H1 (cell line): Measurements from ENCODE around the gene DAGLA. TPM values are rescaled to one million over a fixed set of nuclear protein-coding genes. Genes with fewer than 3 reads are reported as not detected.

Experiments used
- CTCF ChIA-PET: fragments of 300-600 bp; sonication (Branson Sonifier 250); formaldehyde crosslinking; loops from one replicate; lab custom pipeline; 2021; ENCODE audit not compliant: partially characterized antibody; lab: Charles Lee
- POLR2A ChIA-PET: fragments of 300-600 bp; sonication (Branson Sonifier 250); formaldehyde crosslinking; loops from one replicate; lab custom pipeline; 2021; ENCODE audit warnings: inconsistent platforms; ENCODE audit not compliant: partially characterized antibody; lab: Charles Lee
- DNase-seq, 2 experiments: peaks; one replicate each; pipeline versions ENCODE4 v3.0.0 to v3.0.0-alpha.2; 2010 to 2022; ENCODE audit warnings: low spot score in 2 of 2, low read depth in 1 of 2, mixed read lengths in 1 of 2
- FAIRE-seq: peaks from 2 replicates; lab custom pipeline; 2011; peaks lifted over from hg19 to GRCh38; lab: Jason Lieb, UNC
- H2AFZ ChIP-seq: 2 replicates; pipeline ENCODE4 v1.8.1; 2012; ENCODE audit warnings: low read length, inconsistent platforms
- H2AK5ac ChIP-seq: 2 replicates; pipeline ENCODE4 v1.6.1; 2013; ENCODE audit warnings: low read depth, low read length
- H2BK120ac ChIP-seq: replicated peaks from 2 replicates; pipeline ENCODE3; 2013; ENCODE audit warnings: low read depth, low read length, inconsistent platforms
- H2BK12ac ChIP-seq: 2 replicates; pipeline ENCODE4 v1.6.1; 2013; ENCODE audit warnings: low read depth, low read length
- H2BK15ac ChIP-seq: 2 replicates; pipeline ENCODE4 v1.6.1; 2013; ENCODE audit warnings: low read length
- H2BK20ac ChIP-seq: 2 replicates; pipeline ENCODE4 v1.6.1; 2013; ENCODE audit warnings: low read length
- H2BK5ac ChIP-seq: 2 replicates; pipeline ENCODE4 v1.6.1; 2013; ENCODE audit warnings: low read depth, low read length
- H3K14ac ChIP-seq: 2 replicates; pipeline ENCODE4 v1.6.1; 2013; ENCODE audit warnings: inconsistent platforms; ENCODE audit not compliant: insufficient read length
- H3K18ac ChIP-seq: 2 replicates; pipeline ENCODE4 v1.6.1; 2013; ENCODE audit warnings: low read length; ENCODE audit errors: extremely low read depth
- H3K23ac ChIP-seq: 2 replicates; pipeline ENCODE4 v1.6.1; 2013; ENCODE audit warnings: inconsistent platforms; ENCODE audit not compliant: insufficient read length
- H3K23me2 ChIP-seq: 2 replicates; pipeline ENCODE4 v1.6.1; 2013; ENCODE audit warnings: low read depth, low read length
- H3K27ac ChIP-seq: 2 replicates; pipeline ENCODE4 v1.6.1; 2011; ENCODE audit warnings: low read depth, low read length, inconsistent platforms
- H3K27me3 ChIP-seq, 4 experiments: replicated peaks in 1 of 4; 1 replicate in 1 of 4; 2 replicates in 3 of 4; pipeline versions ENCODE4 v1.6.1 to v1.8.1; 2011 to 2013; ENCODE audit warnings: low read length in 3 of 4, mild to moderate bottlenecking in 3 of 4, inconsistent platforms in 2 of 4, mixed read lengths in 2 of 4, moderate library complexity in 1 of 4; ENCODE audit not compliant: control insufficient read depth in 3 of 4, insufficient read depth in 3 of 4; ENCODE audit errors: extremely low read depth in 1 of 4
- H3K36me3 ChIP-seq, 4 experiments: 2 replicates each; pipeline versions ENCODE4 v1.6.1 to v1.8.1; 2011 to 2013; ENCODE audit warnings: mild to moderate bottlenecking in 4 of 4, low read length in 3 of 4, moderate library complexity in 2 of 4, control low read depth in 1 of 4, inconsistent platforms in 1 of 4; ENCODE audit not compliant: insufficient read depth in 4 of 4, control insufficient read depth in 2 of 4
- H3K4ac ChIP-seq: replicated peaks from 2 replicates; pipeline ENCODE3; 2013; ENCODE audit warnings: low read length, low read depth, mixed read lengths, inconsistent platforms; ENCODE audit not compliant: insufficient read length
- H3K4me1 ChIP-seq, 4 experiments: replicated peaks in 1 of 4; 1 replicate in 1 of 4; 2 replicates in 3 of 4; pipeline versions ENCODE4 v1.6.1 to v1.8.1; 2011 to 2013; ENCODE audit warnings: low read length in 3 of 4, inconsistent platforms in 2 of 4, mixed read lengths in 1 of 4; ENCODE audit not compliant: insufficient read depth in 4 of 4, control insufficient read depth in 3 of 4
- H3K4me2 ChIP-seq, 2 experiments: 2 replicates each; pipeline versions ENCODE4 v1.6.1 to v1.8.1; 2011 to 2013; ENCODE audit warnings: low read depth in 2 of 2, low read length in 2 of 2, control low read depth in 1 of 2, inconsistent platforms in 1 of 2, mild to moderate bottlenecking in 1 of 2; ENCODE audit not compliant: insufficient read depth in 1 of 2
- H3K4me3 ChIP-seq, 4 experiments: fragments of 200-600, 300-600 bp in 1 of 4; sonication (generic), shearing (Covaris generic), sonication (Bioruptor Twin) in 1 of 4; 2 replicates each; pipeline versions ENCODE4 v1.5.1 to v1.8.1; 2011 to 2016; ENCODE audit warnings: low read length in 4 of 4, low read depth in 3 of 4, control low read depth in 2 of 4, inconsistent platforms in 2 of 4, mild to moderate bottlenecking in 2 of 4, mixed read lengths in 1 of 4, moderate library complexity in 1 of 4; ENCODE audit not compliant: insufficient read depth in 2 of 4; ENCODE audit errors: extremely low read depth in 1 of 4
- H3K56ac ChIP-seq: replicated peaks from 2 replicates; pipeline ENCODE3; 2013; ENCODE audit warnings: low read depth, mild to moderate bottlenecking, mixed read lengths, low read length, inconsistent platforms; ENCODE audit not compliant: insufficient read length
- H3K79me1 ChIP-seq: 2 replicates; pipeline ENCODE4 v1.6.1; 2013; ENCODE audit warnings: low read depth, low read length, control low read depth
- H3K79me2 ChIP-seq, 2 experiments: 2 replicates each; pipeline versions ENCODE4 v1.6.1 to v1.8.1; 2012 to 2013; ENCODE audit warnings: low read length in 2 of 2, mild to moderate bottlenecking in 2 of 2, inconsistent platforms in 1 of 2; ENCODE audit not compliant: insufficient read depth in 2 of 2, control insufficient read depth in 1 of 2
- H3K9ac ChIP-seq, 4 experiments: replicated peaks in 1 of 4; 1 replicate in 1 of 4; 2 replicates in 3 of 4; pipeline versions ENCODE4 v1.6.1 to v1.8.1; 2011 to 2013; ENCODE audit warnings: low read depth in 3 of 4, low read length in 3 of 4, control low read depth in 2 of 4, mild to moderate bottlenecking in 2 of 4, moderate library complexity in 2 of 4, inconsistent platforms in 1 of 4; ENCODE audit errors: extremely low read depth in 1 of 4
- H3K9me3 ChIP-seq, 2 experiments: 2 replicates each; pipeline versions ENCODE4 v1.6.1 to v1.8.1; 2012 to 2013; ENCODE audit warnings: mild to moderate bottlenecking in 2 of 2, moderate library complexity in 2 of 2, control low read depth in 1 of 2, inconsistent platforms in 1 of 2, low read depth in 1 of 2, low read length in 1 of 2, mixed read lengths in 1 of 2; ENCODE audit not compliant: insufficient read depth in 2 of 2
- H4K20me1 ChIP-seq, 2 experiments: replicated peaks in 1 of 2; 2 replicates each; pipeline versions ENCODE3 to v1.8.1; 2011 to 2013; ENCODE audit warnings: inconsistent platforms in 2 of 2, low read length in 2 of 2, mild to moderate bottlenecking in 1 of 2; ENCODE audit not compliant: insufficient read depth in 2 of 2, control insufficient read depth in 1 of 2
- H4K5ac ChIP-seq: 2 replicates; pipeline ENCODE4 v1.6.1; 2013; ENCODE audit warnings: low read length, low read depth, mixed read lengths, inconsistent platforms; ENCODE audit not compliant: insufficient read length
- H4K8ac ChIP-seq: 2 replicates; pipeline ENCODE4 v1.8.0; 2013; ENCODE audit warnings: mild to moderate bottlenecking, moderate library complexity, low read length, inconsistent platforms; ENCODE audit not compliant: insufficient read depth; ENCODE audit errors: extremely low read depth
- H4K91ac ChIP-seq: replicated peaks from 2 replicates; pipeline ENCODE3; 2013; ENCODE audit warnings: low read length, mixed read lengths, inconsistent platforms; ENCODE audit not compliant: insufficient read length
- BACH1 ChIP-seq: IDR thresholded peaks from 2 replicates; pipeline ENCODE4 v1.6.1; 2012; ENCODE audit warnings: low read length, improper control_type of control experiment
- BCL11A ChIP-seq, 2 experiments: IDR thresholded peaks; one replicate each; pipeline ENCODE4 v1.6.1; 2011; ENCODE audit warnings: low read depth in 2 of 2, low read length in 2 of 2, mild to moderate bottlenecking in 2 of 2
- CEBPB ChIP-seq: IDR thresholded peaks from 2 replicates; pipeline ENCODE4 v1.6.1; 2012; ENCODE audit warnings: low read depth, low read length
- EGR1 ChIP-seq: IDR thresholded peaks from 2 replicates; pipeline ENCODE4 v1.6.1; 2011; ENCODE audit warnings: low read depth, low read length, borderline replicate concordance
- GABPA ChIP-seq: IDR thresholded peaks from 2 replicates; pipeline ENCODE4 v1.6.1; 2011; ENCODE audit warnings: mild to moderate bottlenecking, low read length, moderate library complexity, borderline replicate concordance; ENCODE audit not compliant: insufficient read depth
- RAD21 ChIP-seq, 2 experiments: IDR thresholded peaks in 1 of 2; conservative IDR thresholded peaks in 1 of 2; 2 replicates each; pipeline ENCODE4 v1.6.1; 2011; ENCODE audit warnings: low read depth in 2 of 2, low read length in 2 of 2, improper control_type of control experiment in 1 of 2, inconsistent platforms in 1 of 2, mild to moderate bottlenecking in 1 of 2, moderate library complexity in 1 of 2
- TAF7 ChIP-seq: optimal IDR thresholded peaks from 2 replicates; pipeline ENCODE3; 2011; ENCODE audit warnings: low read depth, mild to moderate bottlenecking, inconsistent platforms, low read length, moderate library complexity, borderline replicate concordance
- WGBS, 2 experiments: shearing (Covaris generic) in 1 of 2; methylation state at CpG; one replicate each; pipeline versions ENCODE4 v1.1.6 to v1.1.7; 2013 to 2015; ENCODE audit warnings: low lambda C conversion rate in 2 of 2, mixed read lengths in 2 of 2, inconsistent platforms in 1 of 2, low coverage in 1 of 2, missing lambda C conversion rate in 1 of 2; ENCODE audit not compliant: insufficient replicate concordance in 2 of 2, insufficient coverage in 1 of 2, insufficient read length in 1 of 2; ENCODE audit errors: extremely low coverage in 1 of 2, missing lambda C conversion rate in 1 of 2; 5-methylcytosine and 5-hydroxymethylcytosine counted together
- polyA plus RNA-seq, 7 experiments: library from polyadenylated mRNA; depleted of rRNA in 3 of 7; stranded (reverse) in 5 of 7; unstranded in 2 of 7; fragments of >200 nt in 5 of 7; fragments of 200-250 nt in 2 of 7; gene quantifications; 1 replicate in 5 of 7; 2 replicates in 1 of 7; 4 replicates in 1 of 7; pipeline versions ENCODE4 v1.2.1 to v1.2.3, GENCODE V29; 2011 to 2013; ENCODE audit warnings: missing spikeins in 2 of 7, mixed read lengths in 2 of 7
- total RNA-seq: library from RNA; stranded (reverse); fragmentation: NEBNext Ultra II Directional; extraction: Animal tissue kit (Norgen Biotek cat#: 25700); gene quantifications from 2 replicates; pipeline ENCODE4 v1.2.1, GENCODE V29; 2021
- TF ChIP-seq, protein P1 (sequence below): IDR thresholded peaks from 2 replicates; pipeline ENCODE4 v1.6.1; 2012; ENCODE audit warnings: inconsistent platforms

Gene DAGLA
- total and polyA plus RNA-seq, 2 of the 8 experiments (the other 6 are each of a cell fraction or from before 2014, with no cell fraction given) = 3.6 to 6.6 TPM

DNA sequence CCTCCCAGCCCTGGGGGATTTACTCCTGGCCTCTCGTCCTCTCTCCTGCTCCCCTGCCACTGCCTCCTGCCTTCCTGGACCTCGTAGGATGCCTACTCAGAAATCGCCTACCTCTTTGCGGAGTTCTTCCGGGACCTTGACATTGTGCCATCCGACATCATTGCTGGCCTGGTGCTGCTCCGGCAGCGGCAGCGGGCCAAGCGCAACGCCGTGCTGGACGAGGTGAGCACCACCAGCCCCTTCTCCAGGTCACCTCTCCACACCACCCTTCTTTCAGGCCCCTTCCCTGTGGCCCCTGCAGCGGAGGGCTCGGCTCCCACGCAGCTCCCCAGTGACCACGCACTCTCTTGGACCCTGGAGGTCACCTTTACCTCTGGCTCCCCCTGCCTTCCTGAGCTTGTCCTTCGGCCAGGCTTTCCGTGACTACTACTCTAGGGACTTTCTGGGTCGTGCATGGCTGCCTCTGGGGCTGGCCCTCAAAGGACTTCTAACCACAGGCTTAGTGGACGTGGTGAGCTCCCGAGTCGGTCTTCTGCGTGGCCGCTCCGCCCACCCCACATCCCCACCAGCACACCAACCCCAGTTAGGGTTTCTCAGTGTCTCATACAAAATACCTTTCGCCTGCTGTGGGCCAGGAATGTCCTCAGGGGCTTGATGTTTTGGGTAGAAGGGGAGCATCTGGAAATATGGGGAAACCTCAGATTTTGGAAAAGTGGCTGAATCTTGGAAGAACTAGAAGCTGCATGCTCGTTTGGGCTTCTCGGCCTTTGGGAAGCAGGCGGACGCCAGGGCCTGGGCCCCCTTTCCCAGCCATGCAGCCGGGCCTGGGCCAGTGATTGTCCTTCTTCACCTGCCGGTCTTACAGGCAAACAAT is 48.1 kb downstream of the DAGLA start:
- Histone ChIP-seq H3K79me2 (no peaks in the 10 kb centered on the region), H2AFZ (no peak overlapping the region), H3K36me3 (peaks cover 0 to 3% (median 0%) of the 10 kb centered on the region in 4 experiments; a peak in 2 of 8 replicates), H3K4me2 (no peak overlapping the region), H3K9me3 (no peaks in the 10 kb centered on the region), H2BK12ac (no peak overlapping the region), H4K91ac (no peak overlapping the region), H3K14ac (no peak overlapping the region), H3K18ac (no peak overlapping the region), H3K9ac (no peak overlapping the region), H2BK15ac (no peak overlapping the region), H4K8ac (no peak overlapping the region; the same call in 1 of the 2 replicates), H2BK120ac (no peak overlapping the region), H2BK20ac (no peak overlapping the region), H4K20me1 (peaks cover 0 to 7% of the 10 kb centered on the region in 2 experiments), H3K56ac (no peak overlapping the region), H3K4me3 (no peak overlapping the region), H3K23ac (no peak overlapping the region), H2BK5ac (no peak overlapping the region), H3K27me3 (no peaks in the 10 kb centered on the region), H4K5ac (no peak overlapping the region), H3K4me1 (no peaks in the 10 kb centered on the region), H3K4ac (no peak overlapping the region), H3K23me2 (no peaks in the 10 kb centered on the region), H3K79me1 (no peaks in the 10 kb centered on the region), H3K27ac (no peak overlapping the region), H2AK5ac (no peak overlapping the region)
- ChIA-PET CTCF (interaction anchor here (0.8 to 2.9 kb wide), 17 partner anchors 9 to 89 kb away, joined by 3 to 10 read pairs (median 4); no protein-coding TSS in a partner anchor), POLR2A (interaction anchor here (1.2 kb wide), 1 partner anchor 9 kb away, joined by 3 read pairs; no protein-coding TSS in a partner anchor)
- FAIRE-seq (no peak), DNase-seq (no peak)
- WGBS, 2 experiments = 93% methylated on average over 33 of the region's 33 CpGs; no CpG with 5 or more reads in 1 of the 2 experiments
- no peak for TF ChIP-seq BACH1
- TF ChIP-seq BCL11A (IDR thresholded peaks at IDR 0.05; ENCODE audit: low read depth in 2 of 2, low read length in 2 of 2) = no peak
- peak; percentile 24 to 43; a peak in 3 of 4 replicates for TF ChIP-seq RAD21 (IDR thresholded peaks at IDR 0.05 in 1 of 2, conservative IDR thresholded peaks at IDR 0.05 in 1 of 2; ENCODE audit: low read depth in 2 of 2, low read length in 2 of 2)
- TF ChIP-seq CEBPB = no peak
- TF ChIP-seq GABPA = no peak
- TF ChIP-seq EGR1 = no peak
- TF ChIP-seq, protein P1, sequence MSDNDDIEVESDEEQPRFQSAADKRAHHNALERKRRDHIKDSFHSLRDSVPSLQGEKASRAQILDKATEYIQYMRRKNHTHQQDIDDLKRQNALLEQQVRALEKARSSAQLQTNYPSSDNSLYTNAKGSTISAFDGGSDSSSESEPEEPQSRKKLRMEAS = no peak
- TF ChIP-seq TAF7 = no peak
